Stomach smooth muscle (tissue), 2 donors: ENCODE results near the gene MCRIP2.

Source experiments
- H3K27ac ChIP-seq: one replicate; pipeline ENCODE4 v1.7.0; 2013; ENCODE audit warnings: mild to moderate bottlenecking, low read length, inconsistent platforms
- H3K27me3 ChIP-seq, 2 donors: one replicate each; pipeline ENCODE4 v1.7.0; 2013; ENCODE audit warnings: low read length in 2 of 2; ENCODE audit not compliant: insufficient read depth in 2 of 2, control insufficient read depth in 1 of 2
- H3K36me3 ChIP-seq, 2 donors: one replicate each; pipeline ENCODE4 v1.7.0; 2013; ENCODE audit warnings: low read length in 2 of 2; ENCODE audit not compliant: control insufficient read depth in 2 of 2, insufficient read depth in 2 of 2
- H3K4me1 ChIP-seq: one replicate; pipeline ENCODE4 v1.7.0; 2013; ENCODE audit warnings: low read length; ENCODE audit not compliant: control insufficient read depth, insufficient read depth
- H3K4me3 ChIP-seq, 2 donors: one replicate each; pipeline ENCODE4 v1.7.0; 2013; ENCODE audit warnings: low read length in 2 of 2
- H3K9ac ChIP-seq, 2 donors: one replicate each; pipeline ENCODE4 v1.7.0; 2013; ENCODE audit warnings: low read length in 2 of 2, mild to moderate bottlenecking in 1 of 2
- H3K9me3 ChIP-seq, 2 donors: one replicate each; pipeline ENCODE4 v1.7.0; 2013; ENCODE audit warnings: low read length in 2 of 2; ENCODE audit not compliant: control insufficient read depth in 2 of 2
- donor health status: healthy.
- donor health status: Pancreatic carcinoma.

MCRIP2 gene

DNA sequence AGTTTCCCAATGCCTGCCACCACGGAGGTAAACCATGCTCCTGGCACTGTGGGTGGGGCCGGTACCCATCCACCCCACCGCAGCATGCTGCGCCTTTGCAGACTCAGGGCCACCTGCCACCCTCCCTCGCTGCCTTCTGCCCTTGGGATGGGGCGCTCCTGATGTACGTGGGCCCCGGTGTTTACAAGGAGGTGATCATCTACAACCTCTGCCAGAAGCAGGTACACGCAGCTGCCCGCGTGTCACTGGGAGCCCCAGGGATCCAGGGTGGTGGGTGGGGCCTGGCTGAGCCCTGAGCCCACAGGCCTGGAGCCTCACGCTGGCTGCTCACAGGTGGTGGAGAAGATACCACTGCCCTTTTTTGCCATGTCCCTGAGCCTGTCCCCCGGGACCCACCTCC is 24.9 kb downstream of the MCRIP2 start:
- H3K4me3 ChIP-seq, result no peak overlapping the region
- peaks cover 21% of the 10 kb centered on the region for H3K4me1 ChIP-seq
- H3K9me3 ChIP-seq, result no peaks in the 10 kb centered on the region
- peaks cover 6 to 11% of the 10 kb centered on the region in 2 donors for H3K36me3 ChIP-seq
- no peak overlapping the region for H3K9ac ChIP-seq
- no peaks in the 10 kb centered on the region for H3K27me3 ChIP-seq
- no peak overlapping the region for H3K27ac ChIP-seq

DNA sequence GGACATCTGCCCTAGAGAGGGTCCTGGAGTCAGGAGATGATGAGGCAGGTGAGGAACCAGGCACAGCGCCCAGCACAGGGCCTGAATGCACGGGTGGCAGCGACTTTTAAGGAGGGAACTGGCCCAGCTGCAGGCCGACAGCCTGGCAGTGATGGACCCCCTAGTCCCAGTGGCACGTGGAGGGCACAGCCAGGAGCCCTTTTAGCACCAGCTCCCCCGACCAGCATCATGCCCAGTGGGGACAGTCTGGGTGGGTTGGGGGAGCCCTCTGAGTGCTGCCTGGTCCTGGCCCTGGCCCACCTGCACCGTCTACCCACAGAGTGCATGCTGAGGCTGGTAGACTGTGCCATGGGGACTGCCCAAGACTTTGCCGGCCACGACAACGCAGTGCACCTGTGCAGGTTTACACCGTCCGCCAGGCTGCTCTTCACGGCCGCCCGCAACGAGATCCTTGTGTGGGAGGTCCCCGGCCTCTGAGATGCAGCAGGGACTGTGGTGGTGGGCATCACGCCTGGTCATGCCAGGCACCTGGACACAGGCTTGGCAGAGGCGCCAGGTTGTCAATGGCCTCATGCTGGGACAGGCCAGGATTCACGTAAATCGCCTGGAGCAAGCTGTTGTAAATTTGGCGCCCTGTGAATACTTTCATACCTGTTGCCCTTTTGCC is 25.6 kb downstream of the MCRIP2 start:
- peaks cover 20% of the 10 kb centered on the region for H3K4me1 ChIP-seq
- H3K9ac ChIP-seq, result peak overlapping the region; percentile 72 to 93
- H3K27ac ChIP-seq, result peak overlapping the region; percentile 66
- H3K4me3 ChIP-seq, result peak overlapping the region in 1 of 2 donors; percentile 82
- H3K9me3 ChIP-seq, result no peaks in the 10 kb centered on the region
- H3K27me3 ChIP-seq, result no peaks in the 10 kb centered on the region
- peaks cover 6 to 16% of the 10 kb centered on the region in 2 donors for H3K36me3 ChIP-seq

DNA sequence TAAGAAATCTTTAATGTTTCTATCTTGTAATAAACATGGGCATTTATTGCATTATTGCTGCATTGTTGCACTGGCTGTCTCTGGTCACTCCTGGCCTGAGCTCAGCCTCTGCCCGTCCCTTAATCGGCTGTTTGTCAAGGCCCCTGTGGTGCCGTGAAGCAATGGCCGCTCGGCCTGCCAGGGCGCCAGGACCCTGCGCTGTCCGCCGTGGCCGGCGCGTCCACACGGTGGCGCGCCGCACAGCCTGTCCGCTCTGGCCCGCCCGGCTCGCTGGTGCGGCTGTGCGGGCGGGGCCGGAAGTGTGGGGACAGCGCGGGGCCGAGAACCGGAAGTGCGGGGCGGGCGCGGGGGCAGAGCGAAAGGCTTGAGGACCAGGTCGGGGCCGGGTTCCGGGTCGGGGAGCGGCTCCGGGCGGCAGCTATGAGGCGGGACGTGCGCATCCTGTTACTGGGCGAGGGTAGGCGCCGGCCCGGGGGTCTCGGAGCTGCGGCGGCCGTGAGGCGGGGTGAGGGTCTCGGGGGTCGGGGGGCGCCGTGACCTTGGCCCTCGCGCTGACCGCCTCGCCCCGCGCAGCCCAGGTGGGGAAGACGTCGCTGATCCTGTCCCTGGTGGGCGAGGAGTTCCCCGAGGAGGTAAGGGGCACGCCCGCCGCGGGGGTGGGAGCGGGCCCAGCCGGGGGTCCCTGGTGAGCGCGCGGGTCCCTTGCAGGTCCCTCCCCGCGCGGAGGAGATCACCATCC is 26.3 kb downstream of the MCRIP2 start, which contains the start of gene RHOT2:
Gene RHOT2, plus strand, starts transcription at position 353 of the 739 bp plus-strand sequence. Its CDS starts 68 bp downstream, at position 421.
- H3K4me3 ChIP-seq, result peak within 1 kb of the TSS; percentile 58 to 82
- H3K4me1 ChIP-seq, result peaks cover 20% of the 10 kb centered on the region
- peaks cover 12 to 20% of the 10 kb centered on the region in 2 donors for H3K36me3 ChIP-seq
- H3K27ac ChIP-seq, result peak within 1 kb of the TSS; percentile 66
- H3K9ac ChIP-seq, result peak within 1 kb of the TSS; percentile 75 to 93
- H3K9me3 ChIP-seq, result no peaks in the 10 kb centered on the region
- H3K27me3 ChIP-seq, result no peaks in the 10 kb centered on the region

DNA sequence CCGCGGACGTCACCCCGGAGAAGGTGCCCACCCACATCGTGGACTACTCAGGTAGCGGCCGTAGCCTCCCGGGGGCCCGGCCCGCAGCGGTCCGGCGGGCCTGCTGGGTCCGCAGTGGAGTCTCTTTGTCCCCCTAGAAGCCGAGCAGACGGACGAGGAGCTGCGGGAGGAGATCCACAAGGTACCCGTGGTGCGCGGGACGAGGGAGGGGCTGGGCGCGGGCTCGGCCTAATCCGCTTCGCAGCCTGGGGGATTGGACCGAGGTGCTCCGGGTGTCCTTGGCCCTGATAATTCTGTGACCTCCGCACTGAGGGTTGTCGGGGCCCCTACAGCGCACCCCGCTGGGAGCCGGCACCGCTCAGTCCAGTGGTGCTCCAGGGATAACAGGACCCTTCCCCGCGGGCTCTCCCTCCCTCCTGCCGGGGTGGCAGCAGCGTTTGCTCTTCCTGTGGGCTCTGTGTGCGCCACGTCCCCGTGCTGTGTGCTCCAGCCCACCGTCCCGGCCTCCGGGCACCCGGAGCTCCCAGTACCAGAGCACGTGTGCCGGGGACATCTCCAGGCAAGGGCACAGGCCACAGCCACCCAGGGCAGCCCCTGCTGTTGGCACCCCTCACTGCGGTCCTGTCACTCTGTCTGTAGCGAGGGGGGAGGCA is 27.0 kb downstream of the MCRIP2 start:
- Histone ChIP-seq H3K9me3 (no peaks in the 10 kb centered on the region), H3K27ac (peak overlapping the region; percentile 66), H3K4me3 (peak overlapping the region; percentile 58 to 82), H3K9ac (peak overlapping the region; percentile 75 to 93), H3K36me3 (peaks cover 13 to 20% of the 10 kb centered on the region in 2 donors), H3K27me3 (no peaks in the 10 kb centered on the region), H3K4me1 (peaks cover 20% of the 10 kb centered on the region)

DNA sequence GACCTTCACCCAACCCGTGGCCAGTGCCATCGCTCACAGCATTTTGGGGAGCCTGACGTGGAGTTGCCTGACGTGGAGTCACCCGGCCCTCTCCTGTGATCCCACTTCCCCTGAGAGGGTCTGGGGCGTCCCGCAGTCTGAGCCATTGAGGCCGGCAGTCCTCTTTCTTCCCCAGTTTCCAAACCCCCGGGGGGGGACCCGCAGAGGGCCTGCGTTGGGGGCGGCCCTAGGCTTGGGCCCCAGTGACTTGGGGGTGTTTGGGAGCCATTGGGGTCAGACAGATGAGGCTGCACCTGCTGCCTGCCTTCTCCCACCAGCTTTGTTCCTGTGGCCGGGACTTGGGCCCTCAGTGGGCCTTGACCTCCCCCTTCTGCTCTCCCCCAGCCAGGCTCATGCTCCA is 28.0 kb downstream of the MCRIP2 start:
- Histone ChIP-seq H3K4me1 (peaks cover 20% of the 10 kb centered on the region), H3K9ac (no peak overlapping the region), H3K4me3 (peak overlapping the region in 1 of 2 donors; percentile 82), H3K36me3 (peaks cover 13 to 20% of the 10 kb centered on the region in 2 donors), H3K9me3 (no peaks in the 10 kb centered on the region), H3K27ac (no peak overlapping the region), H3K27me3 (no peaks in the 10 kb centered on the region)

DNA sequence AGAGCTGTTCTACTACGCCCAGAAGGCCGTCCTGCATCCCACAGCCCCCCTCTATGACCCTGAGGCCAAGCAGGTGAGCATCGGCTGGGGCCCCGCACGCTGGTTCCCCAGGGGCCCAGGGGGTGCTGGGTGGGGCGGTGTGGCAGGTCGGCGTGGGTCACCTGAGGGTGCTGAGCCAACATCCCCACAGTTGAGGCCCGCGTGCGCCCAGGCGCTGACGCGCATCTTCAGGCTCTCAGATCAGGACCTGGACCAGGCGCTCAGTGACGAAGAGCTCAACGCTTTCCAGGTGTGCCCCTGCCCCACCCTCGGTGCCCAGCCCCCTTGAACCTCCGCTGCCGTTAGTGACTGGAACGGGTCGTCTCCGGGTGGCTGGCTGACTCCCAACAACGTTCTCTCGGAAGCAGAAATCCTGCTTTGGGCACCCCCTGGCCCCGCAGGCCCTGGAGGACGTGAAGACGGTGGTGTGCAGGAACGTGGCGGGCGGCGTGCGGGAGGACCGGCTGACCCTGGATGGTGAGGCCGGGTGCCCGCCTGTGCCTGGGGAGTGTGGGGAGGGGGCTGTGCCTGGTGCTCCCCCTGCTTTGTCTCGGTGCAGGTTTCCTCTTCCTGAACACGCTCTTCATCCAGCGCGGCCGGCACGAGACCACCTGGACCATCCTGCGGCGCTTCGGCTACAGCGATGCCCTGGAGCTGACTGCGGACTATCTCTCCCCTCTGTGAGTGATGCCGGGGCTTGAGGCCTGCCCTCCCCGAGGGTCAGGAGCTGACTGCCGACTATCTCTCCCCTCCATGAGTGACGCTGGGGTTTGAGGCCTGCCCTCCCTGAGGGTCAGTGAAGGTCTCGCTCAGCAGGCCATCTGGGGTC is 29.1 kb downstream of the MCRIP2 start:
- H3K27me3 ChIP-seq, result peaks cover 0 to 4% of the 10 kb centered on the region in 2 donors
- peaks cover 13 to 20% of the 10 kb centered on the region in 2 donors for H3K36me3 ChIP-seq
- no peaks in the 10 kb centered on the region for H3K9me3 ChIP-seq
- H3K27ac ChIP-seq, result no peak overlapping the region
- no peak overlapping the region for H3K4me3 ChIP-seq
- peaks cover 30% of the 10 kb centered on the region for H3K4me1 ChIP-seq
- no peak overlapping the region for H3K9ac ChIP-seq

DNA sequence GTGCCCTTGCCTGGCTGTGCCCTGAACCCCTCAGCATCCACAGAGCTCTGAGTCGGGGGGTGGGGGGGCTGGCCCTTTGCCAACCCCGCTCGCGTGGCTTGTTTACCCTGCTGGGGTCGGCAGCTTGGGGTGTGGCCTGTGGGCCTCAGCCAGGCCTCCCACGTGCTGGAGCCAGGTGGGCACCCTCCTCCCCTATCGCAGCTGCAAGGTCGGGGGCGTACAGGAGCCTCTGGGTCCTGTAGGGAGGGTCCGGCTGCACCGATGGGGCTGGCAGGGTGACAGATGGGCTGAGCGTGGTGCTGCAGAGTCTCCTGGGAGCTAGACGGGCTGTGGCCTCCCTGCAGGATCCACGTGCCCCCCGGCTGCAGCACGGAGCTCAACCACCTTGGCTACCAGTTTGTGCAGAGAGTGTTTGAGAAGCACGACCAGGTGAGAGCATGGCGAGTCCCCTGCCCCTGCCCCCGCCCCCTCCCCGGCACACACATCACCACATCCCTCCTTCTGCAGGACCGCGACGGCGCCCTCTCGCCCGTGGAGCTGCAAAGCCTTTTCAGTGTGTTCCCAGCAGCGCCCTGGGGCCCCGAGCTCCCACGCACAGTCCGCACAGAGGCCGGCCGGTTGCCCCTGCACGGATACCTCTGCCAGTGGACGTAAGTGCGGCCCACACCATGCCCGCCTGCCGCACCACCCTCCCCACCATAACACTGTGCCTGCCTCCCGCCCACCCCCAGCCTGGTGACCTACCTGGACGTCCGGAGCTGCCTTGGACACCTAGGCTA is 29.9 kb downstream of the MCRIP2 start:
- H3K9me3 ChIP-seq, result no peaks in the 10 kb centered on the region
- peaks cover 37% of the 10 kb centered on the region for H3K4me1 ChIP-seq
- no peak overlapping the region for H3K4me3 ChIP-seq
- peaks cover 0 to 4% of the 10 kb centered on the region in 2 donors for H3K27me3 ChIP-seq
- no peak overlapping the region for H3K9ac ChIP-seq
- H3K27ac ChIP-seq, result no peak overlapping the region
- peaks cover 13 to 20% of the 10 kb centered on the region in 2 donors for H3K36me3 ChIP-seq

DNA sequence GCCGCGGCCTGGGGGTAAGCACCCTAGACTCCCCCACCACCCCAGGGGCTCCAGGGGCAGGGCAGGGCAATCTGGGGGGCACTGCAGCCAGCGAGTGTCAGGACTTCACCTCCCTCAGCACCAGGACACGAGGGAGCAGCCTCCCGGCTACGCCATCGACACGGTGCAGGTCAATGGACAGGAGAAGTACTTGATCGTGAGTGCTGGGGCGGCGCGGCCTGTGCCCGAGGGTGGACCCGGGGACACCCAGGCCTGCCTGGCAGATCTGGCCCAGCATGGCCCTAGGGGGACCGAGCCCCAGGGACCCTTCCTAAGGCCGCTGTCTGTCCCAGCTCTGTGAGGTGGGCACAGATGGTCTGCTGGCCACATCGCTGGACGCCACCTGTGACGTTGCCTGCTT is 30.7 kb downstream of the MCRIP2 start:
- H3K27ac ChIP-seq, result no peak overlapping the region
- H3K4me1 ChIP-seq, result peaks cover 32% of the 10 kb centered on the region
- H3K9ac ChIP-seq, result no peak overlapping the region
- H3K9me3 ChIP-seq, result no peaks in the 10 kb centered on the region
- peaks cover 0 to 4% of the 10 kb centered on the region in 2 donors for H3K27me3 ChIP-seq
- H3K36me3 ChIP-seq, result peaks cover 13 to 20% of the 10 kb centered on the region in 2 donors
- no peak overlapping the region for H3K4me3 ChIP-seq

DNA sequence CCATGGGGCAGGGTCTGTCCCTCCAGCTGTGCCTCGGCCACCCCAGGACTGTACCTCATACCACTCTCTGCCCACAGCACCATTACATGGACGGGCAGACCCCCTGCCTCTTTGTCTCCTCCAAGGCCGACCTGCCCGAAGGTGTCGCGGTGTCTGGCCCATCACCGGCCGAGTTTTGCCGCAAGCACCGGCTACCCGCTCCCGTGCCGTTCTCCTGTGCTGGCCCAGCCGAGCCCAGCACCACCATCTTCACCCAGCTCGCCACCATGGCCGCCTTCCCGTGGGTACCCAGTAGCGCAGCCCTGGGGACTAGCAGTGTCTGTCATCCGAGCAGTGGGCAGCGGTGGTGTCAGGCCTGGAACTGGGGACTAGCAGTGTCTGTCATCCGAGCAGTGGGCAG is 31.2 kb downstream of the MCRIP2 start:
- Histone ChIP-seq H3K27ac (no peak overlapping the region), H3K9me3 (no peaks in the 10 kb centered on the region), H3K4me1 (peaks cover 27% of the 10 kb centered on the region), H3K36me3 (peaks cover 13 to 20% of the 10 kb centered on the region in 2 donors), H3K9ac (no peak overlapping the region), H3K27me3 (peaks cover 0 to 4% of the 10 kb centered on the region in 2 donors), H3K4me3 (no peak overlapping the region)
